ENCODE results near the gene EPB41L1.

EPB41L1 gene

GRCh38 chr20:36145877-36146707, 8.4 kb upstream of the EPB41L1 start:
- DNase-seq (ENCODE audit: low read depth): peak; percentile 64
- no peak overlapping the region for H3K4me3 ChIP-seq (ENCODE audit: low read depth, low read length)

GRCh38 chr20:36147690-36148089, 6.8 kb upstream of the EPB41L1 start:
- no peak for DNase-seq (ENCODE audit: low read depth)
- TF ChIP-seq CTCF (IDR thresholded peaks at IDR 0.05; ENCODE audit: insufficient read depth, low read depth, low read length, missing control alignments): no peak
- no peak overlapping the region for H3K4me3 ChIP-seq (ENCODE audit: low read depth, low read length)

More at GRCh38 chr20:36145877-36146707, 8.4 kb upstream of the EPB41L1 start:
- TF ChIP-seq CTCF (IDR thresholded peaks at IDR 0.05; ENCODE audit: insufficient read depth, low read depth, low read length, missing control alignments): no peak

GRCh38 chr20:36148439-36148838, 6.1 kb upstream of the EPB41L1 start:
- no peak overlapping the region for H3K4me3 ChIP-seq (ENCODE audit: low read depth, low read length)
- DNase-seq (ENCODE audit: low read depth): no peak
- no peak for TF ChIP-seq CTCF (IDR thresholded peaks at IDR 0.05; ENCODE audit: insufficient read depth, low read depth, low read length, missing control alignments)

GRCh38 chr20:36149012-36149411, 5.5 kb upstream of the EPB41L1 start:
- H3K4me3 ChIP-seq (ENCODE audit: low read depth, low read length): no peak overlapping the region
- no peak for TF ChIP-seq CTCF (IDR thresholded peaks at IDR 0.05; ENCODE audit: insufficient read depth, low read depth, low read length, missing control alignments)
- DNase-seq (ENCODE audit: low read depth): no peak

GRCh38 chr20:36149469-36149868, 5.1 kb upstream of the EPB41L1 start:
- H3K4me3 ChIP-seq (ENCODE audit: low read depth, low read length): no peak overlapping the region
- TF ChIP-seq CTCF (IDR thresholded peaks at IDR 0.05; ENCODE audit: insufficient read depth, low read depth, low read length, missing control alignments): no peak
- DNase-seq (ENCODE audit: low read depth): no peak

GRCh38 chr20:36150489-36150846, 4.1 kb upstream of the EPB41L1 start:
- TF ChIP-seq CTCF (IDR thresholded peaks at IDR 0.05; ENCODE audit: insufficient read depth, low read depth, low read length, missing control alignments): no peak
- DNase-seq (ENCODE audit: low read depth): no peak
- H3K4me3 ChIP-seq (ENCODE audit: low read depth, low read length): no peak overlapping the region
